Mesendoderm (in vitro differentiated cells): Measurements from ENCODE around the gene LDLRAD2.
"Not testable (repeated sequence)": the region's sequence is repeated elsewhere in the genome, so short reads cannot be mapped to it uniquely, and the experiment has no call there.

Experiments used
- DNase-seq: peaks from one replicate; pipeline ENCODE4 v3.0.0; 2013
- H2AK5ac ChIP-seq: 2 replicates; pipeline ENCODE4 v1.6.1; 2013; ENCODE audit warnings: low read length, inconsistent platforms
- H2BK120ac ChIP-seq: 2 replicates; pipeline ENCODE4 v1.6.1; 2013; ENCODE audit warnings: low read depth, mild to moderate bottlenecking, low read length, moderate library complexity, mixed read lengths
- H2BK15ac ChIP-seq: replicated peaks from 2 replicates; pipeline ENCODE4 v1.6.1; 2013; ENCODE audit warnings: low read depth, mild to moderate bottlenecking, moderate library complexity
- H2BK5ac ChIP-seq: 2 replicates; pipeline ENCODE4 v1.6.1; 2013; ENCODE audit warnings: low read length, inconsistent platforms
- H3K18ac ChIP-seq: 2 replicates; pipeline ENCODE4 v1.6.1; 2013; ENCODE audit warnings: mild to moderate bottlenecking, low read length, mixed read lengths
- H3K23ac ChIP-seq: one replicate; pipeline ENCODE4 v1.6.1; 2013; ENCODE audit warnings: low read length
- H3K27ac ChIP-seq: 2 replicates; pipeline ENCODE4 v1.5.1; 2013; ENCODE audit warnings: low read depth, mild to moderate bottlenecking, inconsistent platforms, low read length, moderate library complexity
- H3K27me3 ChIP-seq: 2 replicates; pipeline ENCODE4 v1.6.1; 2013; ENCODE audit warnings: low read length, control low read depth, mild to moderate bottlenecking, inconsistent platforms; ENCODE audit not compliant: insufficient read depth, poor library complexity
- H3K36me3 ChIP-seq: 2 replicates; pipeline ENCODE4 v1.6.1; 2013; ENCODE audit warnings: low read length, inconsistent platforms; ENCODE audit not compliant: control insufficient read depth, insufficient read depth
- H3K4ac ChIP-seq: one replicate; pipeline ENCODE4 v1.6.1; 2013; ENCODE audit warnings: low read depth, mild to moderate bottlenecking, low read length, moderate library complexity
- H3K4me1 ChIP-seq: 2 replicates; pipeline ENCODE4 v1.6.1; 2013; ENCODE audit warnings: low read depth, low read length, inconsistent platforms; ENCODE audit not compliant: control insufficient read depth
- H3K4me2 ChIP-seq: 2 replicates; pipeline ENCODE4 v1.6.1; 2013; ENCODE audit warnings: low read length
- H3K4me3 ChIP-seq: 2 replicates; pipeline ENCODE4 v1.5.1; 2013; ENCODE audit warnings: mild to moderate bottlenecking, low read length
- H3K56ac ChIP-seq: one replicate; pipeline ENCODE4 v1.6.1; 2013; ENCODE audit warnings: low read length
- H3K79me1 ChIP-seq: 2 replicates; pipeline ENCODE4 v1.6.1; 2013; ENCODE audit warnings: low read length, inconsistent platforms
- H3K79me2 ChIP-seq: 2 replicates; pipeline ENCODE4 v1.6.1; 2013; ENCODE audit warnings: mild to moderate bottlenecking, low read length; ENCODE audit not compliant: control insufficient read depth, insufficient read depth
- H3K9ac ChIP-seq: 2 replicates; pipeline ENCODE4 v1.6.1; 2013; ENCODE audit warnings: low read length, inconsistent platforms
- H4K5ac ChIP-seq: one replicate; pipeline ENCODE4 v1.6.1; 2013; ENCODE audit warnings: low read length
- H4K8ac ChIP-seq: one replicate; pipeline ENCODE4 v1.6.1; 2013; ENCODE audit warnings: low read depth, mild to moderate bottlenecking, control low read depth, low read length, moderate library complexity
- WGBS: extraction: QIAGEN DNeasy Blood & Tissue Kit; methylation state at CpG from one replicate; pipeline ENCODE4 v1.1.7; 2013; ENCODE audit warnings: low lambda C conversion rate, missing lambda C conversion rate; ENCODE audit not compliant: insufficient coverage; ENCODE audit errors: extremely low coverage; 5-methylcytosine and 5-hydroxymethylcytosine counted together

Gene LDLRAD2

GRCh38 chr1:21775550-21775914 is 36.5 kb upstream of the LDLRAD2 start:
- no peak overlapping the region for H3K27ac ChIP-seq

DNA sequence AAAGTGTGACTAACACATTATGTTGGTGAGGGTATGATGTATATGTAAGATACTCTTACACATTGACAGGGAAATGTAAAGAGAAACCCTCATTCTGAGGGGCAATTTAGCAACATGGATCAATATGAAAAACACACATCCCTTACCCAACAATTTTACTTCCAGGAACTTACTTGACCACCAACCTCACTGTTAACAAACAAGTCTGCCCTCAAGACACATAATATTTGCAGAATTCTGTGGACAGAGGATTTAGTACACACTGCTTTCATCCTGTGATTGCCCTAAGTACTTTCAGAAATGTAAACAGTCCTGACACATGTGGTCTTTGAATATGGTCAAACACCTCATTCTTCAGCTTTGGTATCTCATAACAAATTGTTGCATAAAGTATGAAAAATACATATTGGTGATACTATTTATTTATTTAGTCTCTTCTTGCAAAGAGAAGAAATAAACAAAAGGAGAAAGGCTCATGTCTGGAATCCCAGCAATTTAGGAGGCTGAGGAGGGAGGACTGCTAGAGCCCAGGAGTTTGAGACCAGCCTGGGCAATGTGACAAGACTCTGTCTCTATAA is 36.0 kb upstream of the LDLRAD2 start:
- Histone ChIP-seq H3K79me1 (peaks cover 8% of the 10 kb centered on the region), H2BK5ac (no peak overlapping the region), H3K56ac (no peak overlapping the region), H2BK120ac (no peak overlapping the region), H3K27me3 (no peaks in the 10 kb centered on the region), H3K4me2 (no peak overlapping the region), H2AK5ac (no peak overlapping the region), H3K4me3 (no peak overlapping the region), H2BK15ac (no peak overlapping the region), H4K8ac (no peak overlapping the region), H3K9ac (no peak overlapping the region), H3K79me2 (peaks cover 67% of the 10 kb centered on the region), H3K4me1 (no peaks in the 10 kb centered on the region), H3K23ac (no peak overlapping the region), H3K27ac (no peak overlapping the region), H3K18ac (no peak overlapping the region), H4K5ac (no peak overlapping the region), H3K4ac (no peak overlapping the region), H3K36me3 (no peaks in the 10 kb centered on the region)
- no peak for DNase-seq

More at GRCh38 chr1:21775550-21775914, 36.5 kb upstream of the LDLRAD2 start:
- Histone ChIP-seq H2BK5ac (no peak overlapping the region), H3K56ac (no peak overlapping the region), H3K9ac (no peak overlapping the region), H3K4me2 (no peak overlapping the region), H3K18ac (no peak overlapping the region), H3K23ac (no peak overlapping the region), H3K36me3 (no peaks in the 10 kb centered on the region), H3K4me1 (no peaks in the 10 kb centered on the region), H3K4me3 (no peak overlapping the region), H3K79me1 (peaks cover 8% of the 10 kb centered on the region), H3K4ac (no peak overlapping the region), H4K8ac (no peak overlapping the region), H3K27me3 (no peaks in the 10 kb centered on the region), H2BK15ac (no peak overlapping the region), H2AK5ac (no peak overlapping the region), H4K5ac (no peak overlapping the region), H2BK120ac (no peak overlapping the region), H3K79me2 (peaks cover 71% of the 10 kb centered on the region)
- no peak for DNase-seq
- no CpG with 5 or more reads among the region's 2 CpGs for WGBS

DNA sequence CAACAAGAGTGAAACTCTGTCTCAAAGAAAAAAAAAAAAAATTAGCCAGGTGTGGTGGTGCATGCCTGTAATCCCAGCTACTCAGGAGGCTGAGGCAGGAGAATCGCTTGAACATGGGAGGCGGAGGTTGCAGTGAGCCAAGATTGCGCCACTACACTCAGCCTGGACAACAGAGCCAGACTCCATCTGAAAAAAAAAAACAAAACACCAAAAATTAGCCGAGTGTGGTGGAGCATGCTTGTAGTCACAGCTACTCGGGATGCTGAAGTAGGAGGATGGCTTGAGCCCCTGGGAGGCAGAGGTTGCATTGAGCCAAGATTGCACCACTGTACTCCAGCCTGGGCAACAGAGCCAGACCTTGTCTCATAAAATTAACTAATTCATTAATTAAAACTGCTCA is 35.1 kb upstream of the LDLRAD2 start:
- not testable (repeated sequence) for H3K27ac ChIP-seq, H3K36me3 ChIP-seq, H2BK120ac ChIP-seq, H4K5ac ChIP-seq, H3K9ac ChIP-seq, H3K56ac ChIP-seq, H3K18ac ChIP-seq, H3K4me1 ChIP-seq, H2AK5ac ChIP-seq, H3K79me1 ChIP-seq, H3K23ac ChIP-seq, H3K4me2 ChIP-seq, DNase-seq, H2BK5ac ChIP-seq, H2BK15ac ChIP-seq, H3K27me3 ChIP-seq, H3K4me3 ChIP-seq, H3K4ac ChIP-seq
- no CpG with 5 or more reads among the region's 5 CpGs for WGBS
- Histone ChIP-seq H4K8ac (peak overlapping the region; percentile 40), H3K79me2 (peaks cover 72% of the 10 kb centered on the region)

GRCh38 chr1:21778405-21778727 is 33.7 kb upstream of the LDLRAD2 start:
- Histone ChIP-seq H4K5ac (no peak overlapping the region), H3K79me1 (peaks cover 10% of the 10 kb centered on the region), H3K18ac (no peak overlapping the region), H2BK5ac (no peak overlapping the region), H3K23ac (no peak overlapping the region), H3K9ac (no peak overlapping the region), H2BK120ac (no peak overlapping the region), H2AK5ac (no peak overlapping the region), H2BK15ac (no peak overlapping the region), H3K56ac (no peak overlapping the region), H3K27me3 (no peaks in the 10 kb centered on the region), H3K79me2 (peaks cover 73% of the 10 kb centered on the region), H3K4ac (no peak overlapping the region), H3K4me3 (no peak overlapping the region), H3K4me2 (no peak overlapping the region), H3K4me1 (no peaks in the 10 kb centered on the region), H3K27ac (no peak overlapping the region), H4K8ac (no peak overlapping the region), H3K36me3 (no peaks in the 10 kb centered on the region)
- no peak for DNase-seq
- no CpG with 5 or more reads among the region's 2 CpGs for WGBS

- H3K4me2 ChIP-seq = no peak overlapping the region
- no peak overlapping the region for H2BK15ac ChIP-seq
- DNase-seq = no peak
- no peak overlapping the region for H2AK5ac ChIP-seq
- no peaks in the 10 kb centered on the region for H3K27me3 ChIP-seq
- peaks cover 63% of the 10 kb centered on the region for H3K79me2 ChIP-seq
- H3K4me3 ChIP-seq = no peak overlapping the region
- H4K5ac ChIP-seq = no peak overlapping the region
- no peak overlapping the region for H3K18ac ChIP-seq
- no CpG with 5 or more reads among the region's 12 CpGs for WGBS
- H3K27ac ChIP-seq = no peak overlapping the region
- H3K79me1 ChIP-seq = peaks cover 10% of the 10 kb centered on the region
- no peak overlapping the region for H3K23ac ChIP-seq
- no peak overlapping the region for H3K4ac ChIP-seq
- H3K36me3 ChIP-seq = no peaks in the 10 kb centered on the region
- H4K8ac ChIP-seq = no peak overlapping the region
- H2BK120ac ChIP-seq = no peak overlapping the region
- H3K56ac ChIP-seq = no peak overlapping the region
- no peak overlapping the region for H3K9ac ChIP-seq
- H2BK5ac ChIP-seq = no peak overlapping the region
- H3K4me1 ChIP-seq = no peaks in the 10 kb centered on the region
Measured at GRCh38 chr1:21779613-21780521, 32.2 kb upstream of the LDLRAD2 start.
